HEK293 (cell line): ENCODE results near the gene PLEKHA8.

Source experiments
- SP2 ChIP-seq: fragments of 450-650 bp; formaldehyde crosslinking; IDR thresholded peaks from 2 replicates; pipeline ENCODE4 v1.5.1; 2016; ENCODE audit warnings: missing biosample characterization, missing genetic modification characterization
- ZIC2 ChIP-seq: fragments of 450-650 bp; formaldehyde crosslinking; IDR thresholded peaks from 2 replicates; pipeline ENCODE4 v1.5.1; 2016; ENCODE audit warnings: missing biosample characterization, missing genetic modification characterization
- ZNF133 ChIP-seq: fragments of 450-650 bp; formaldehyde crosslinking; IDR thresholded peaks from 2 replicates; pipeline ENCODE4 v1.5.1; 2016; ENCODE audit warnings: missing biosample characterization, missing genetic modification characterization
- ZNF155 ChIP-seq: fragments of 450-650 bp; formaldehyde crosslinking; IDR thresholded peaks from 2 replicates; pipeline ENCODE4 v1.5.1; 2016; ENCODE audit warnings: missing biosample characterization, missing genetic modification characterization
- ZNF184 ChIP-seq: fragments of 450-650 bp; IDR thresholded peaks from 2 replicates; pipeline ENCODE4 v1.5.1; 2018; ENCODE audit warnings: missing biosample characterization, mild to moderate bottlenecking, missing genetic modification characterization
- ZNF239 ChIP-seq: fragments of 450-650 bp; formaldehyde crosslinking; IDR thresholded peaks from 2 replicates; pipeline ENCODE4 v1.5.1; 2016; ENCODE audit warnings: missing biosample characterization, missing genetic modification characterization
- ZNF335 ChIP-seq: fragments of 450-650 bp; formaldehyde crosslinking; conservative IDR thresholded peaks from 2 replicates; pipeline ENCODE4 v1.5.1; 2016; ENCODE audit warnings: missing biosample characterization, missing genetic modification characterization
- ZNF394 ChIP-seq: fragments of 450-650 bp; formaldehyde crosslinking; IDR thresholded peaks from 2 replicates; pipeline ENCODE4 v1.5.1; 2016; ENCODE audit warnings: missing biosample characterization, missing genetic modification characterization, mild to moderate bottlenecking, moderate library complexity, borderline replicate concordance
- ZNF521 ChIP-seq: fragments of 450-650 bp; formaldehyde crosslinking; IDR thresholded peaks from 2 replicates; pipeline ENCODE4 v1.5.1; 2017; ENCODE audit warnings: missing biosample characterization, mild to moderate bottlenecking, missing genetic modification characterization
- ZNF544 ChIP-seq: fragments of 450-650 bp; formaldehyde crosslinking; IDR thresholded peaks from 2 replicates; pipeline ENCODE4 v1.5.0; 2017; ENCODE audit warnings: missing biosample characterization, missing genetic modification characterization
- ZNF561 ChIP-seq: fragments of 450-650 bp; IDR thresholded peaks from 2 replicates; pipeline ENCODE4 v1.5.1; 2018; ENCODE audit warnings: missing biosample characterization, missing genetic modification characterization, borderline replicate concordance
- ZNF571 ChIP-seq: fragments of 450-650 bp; formaldehyde crosslinking; IDR thresholded peaks from 2 replicates; pipeline ENCODE4 v1.5.0; 2017; ENCODE audit warnings: missing biosample characterization, missing genetic modification characterization
- ZNF658 ChIP-seq: fragments of 450-650 bp; formaldehyde crosslinking; IDR thresholded peaks from 2 replicates; pipeline ENCODE4; 2016; ENCODE audit warnings: missing biosample characterization, missing genetic modification characterization
- TF ChIP-seq, protein P1 (sequence below): fragments of 450-650 bp; formaldehyde crosslinking; IDR thresholded peaks from 2 replicates; pipeline ENCODE4 v1.5.1; 2016; ENCODE audit warnings: missing biosample characterization, missing genetic modification characterization
- TF ChIP-seq, protein P2 (sequence below): fragments of 450-650 bp; formaldehyde crosslinking; IDR thresholded peaks from 2 replicates; pipeline ENCODE4 v1.5.1; 2016; ENCODE audit warnings: missing biosample characterization, missing genetic modification characterization
- TF ChIP-seq, protein P3 (sequence below): fragments of 450-650 bp; formaldehyde crosslinking; IDR thresholded peaks from 2 replicates; pipeline ENCODE4 v1.5.1; 2016; ENCODE audit warnings: missing biosample characterization, missing genetic modification characterization
- TF ChIP-seq, protein P4 (sequence below): fragments of 450-650 bp; formaldehyde crosslinking; IDR thresholded peaks from 2 replicates; pipeline ENCODE4 v1.5.1; 2017; ENCODE audit warnings: missing biosample characterization, missing genetic modification characterization
- TF ChIP-seq, protein P5 (sequence below): fragments of 450-650 bp; formaldehyde crosslinking; IDR thresholded peaks from 2 replicates; pipeline ENCODE4 v1.5.1; 2016; ENCODE audit warnings: missing biosample characterization, missing genetic modification characterization

Gene PLEKHA8

DNA sequence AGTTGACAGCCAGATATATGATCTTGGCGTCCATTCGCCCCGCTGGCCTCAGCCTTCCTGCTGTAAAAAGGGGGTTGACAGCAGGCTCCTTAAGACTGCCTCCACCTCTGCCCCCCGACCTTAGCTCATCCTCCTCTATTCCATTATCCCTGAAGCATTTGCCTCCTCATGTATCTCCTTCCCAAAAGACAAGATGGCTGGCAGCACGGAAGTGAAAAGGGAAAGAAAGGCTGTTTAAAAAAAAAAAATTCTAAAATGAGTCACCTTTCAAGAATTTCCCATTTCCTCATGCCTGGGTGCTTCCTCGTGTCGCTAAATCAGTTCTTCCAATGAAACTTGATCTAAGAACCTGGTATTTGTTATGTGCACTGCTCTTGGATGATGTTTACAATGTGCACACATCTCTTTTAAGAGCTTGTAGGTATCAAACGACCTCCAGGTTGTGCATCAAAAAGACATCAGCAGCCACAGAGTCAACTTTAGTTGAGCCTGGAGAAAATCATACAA, 40.3 kb upstream of the PLEKHA8 start (continued):
- TF ChIP-seq, protein P1, sequence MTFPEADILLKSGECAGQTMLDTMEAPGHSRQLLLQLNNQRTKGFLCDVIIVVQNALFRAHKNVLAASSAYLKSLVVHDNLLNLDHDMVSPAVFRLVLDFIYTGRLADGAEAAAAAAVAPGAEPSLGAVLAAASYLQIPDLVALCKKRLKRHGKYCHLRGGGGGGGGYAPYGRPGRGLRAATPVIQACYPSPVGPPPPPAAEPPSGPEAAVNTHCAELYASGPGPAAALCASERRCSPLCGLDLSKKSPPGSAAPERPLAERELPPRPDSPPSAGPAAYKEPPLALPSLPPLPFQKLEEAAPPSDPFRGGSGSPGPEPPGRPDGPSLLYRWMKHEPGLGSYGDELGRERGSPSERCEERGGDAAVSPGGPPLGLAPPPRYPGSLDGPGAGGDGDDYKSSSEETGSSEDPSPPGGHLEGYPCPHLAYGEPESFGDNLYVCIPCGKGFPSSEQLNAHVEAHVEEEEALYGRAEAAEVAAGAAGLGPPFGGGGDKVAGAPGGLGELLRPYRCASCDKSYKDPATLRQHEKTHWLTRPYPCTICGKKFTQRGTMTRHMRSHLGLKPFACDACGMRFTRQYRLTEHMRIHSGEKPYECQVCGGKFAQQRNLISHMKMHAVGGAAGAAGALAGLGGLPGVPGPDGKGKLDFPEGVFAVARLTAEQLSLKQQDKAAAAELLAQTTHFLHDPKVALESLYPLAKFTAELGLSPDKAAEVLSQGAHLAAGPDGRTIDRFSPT (tag by site-specific recombination): peak; percentile 40; the same call in 1 of the 2 replicates
- no peak for TF ChIP-seq ZNF239 (tag by site-specific recombination)
- TF ChIP-seq ZIC2 (tag by site-specific recombination): no peak
- no peak for TF ChIP-seq ZNF658 (tag by site-specific recombination)
- no peak for TF ChIP-seq ZNF544 (tag by site-specific recombination)
- no peak for TF ChIP-seq ZNF521
- TF ChIP-seq, protein P2, sequence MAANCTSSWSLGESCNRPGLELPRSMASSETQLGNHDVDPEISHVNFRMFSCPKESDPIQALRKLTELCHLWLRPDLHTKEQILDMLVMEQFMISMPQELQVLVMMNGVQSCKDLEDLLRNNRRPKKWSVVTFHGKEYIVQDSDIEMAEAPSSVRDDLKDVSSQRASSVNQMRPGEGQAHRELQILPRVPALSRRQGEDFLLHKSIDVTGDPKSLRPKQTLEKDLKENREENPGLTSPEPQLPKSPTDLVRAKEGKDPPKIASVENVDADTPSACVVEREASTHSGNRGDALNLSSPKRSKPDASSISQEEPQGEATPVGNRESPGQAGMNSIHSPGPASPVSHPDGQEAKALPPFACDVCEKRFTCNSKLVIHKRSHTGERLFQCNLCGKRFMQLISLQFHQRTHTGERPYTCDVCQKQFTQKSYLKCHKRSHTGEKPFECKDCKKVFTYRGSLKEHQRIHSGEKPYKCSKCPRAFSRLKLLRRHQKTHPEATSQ: no peak
- TF ChIP-seq, protein P3, sequence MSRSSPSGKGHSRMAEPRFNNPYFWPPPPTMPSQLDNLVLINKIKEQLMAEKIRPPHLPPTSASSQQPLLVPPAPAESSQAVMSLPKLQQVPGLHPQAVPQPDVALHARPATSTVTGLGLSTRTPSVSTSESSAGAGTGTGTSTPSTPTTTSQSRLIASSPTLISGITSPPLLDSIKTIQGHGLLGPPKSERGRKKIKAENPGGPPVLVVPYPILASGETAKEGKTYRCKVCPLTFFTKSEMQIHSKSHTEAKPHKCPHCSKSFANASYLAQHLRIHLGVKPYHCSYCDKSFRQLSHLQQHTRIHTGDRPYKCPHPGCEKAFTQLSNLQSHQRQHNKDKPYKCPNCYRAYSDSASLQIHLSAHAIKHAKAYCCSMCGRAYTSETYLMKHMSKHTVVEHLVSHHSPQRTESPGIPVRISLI (tag by site-specific recombination): peak; percentile 84
- TF ChIP-seq ZNF561 (tag by site-specific recombination): 0 out of 2 replicates have a peak, but pooled peaks have one; percentile 18
- no peak for TF ChIP-seq ZNF133
- TF ChIP-seq, protein P4, sequence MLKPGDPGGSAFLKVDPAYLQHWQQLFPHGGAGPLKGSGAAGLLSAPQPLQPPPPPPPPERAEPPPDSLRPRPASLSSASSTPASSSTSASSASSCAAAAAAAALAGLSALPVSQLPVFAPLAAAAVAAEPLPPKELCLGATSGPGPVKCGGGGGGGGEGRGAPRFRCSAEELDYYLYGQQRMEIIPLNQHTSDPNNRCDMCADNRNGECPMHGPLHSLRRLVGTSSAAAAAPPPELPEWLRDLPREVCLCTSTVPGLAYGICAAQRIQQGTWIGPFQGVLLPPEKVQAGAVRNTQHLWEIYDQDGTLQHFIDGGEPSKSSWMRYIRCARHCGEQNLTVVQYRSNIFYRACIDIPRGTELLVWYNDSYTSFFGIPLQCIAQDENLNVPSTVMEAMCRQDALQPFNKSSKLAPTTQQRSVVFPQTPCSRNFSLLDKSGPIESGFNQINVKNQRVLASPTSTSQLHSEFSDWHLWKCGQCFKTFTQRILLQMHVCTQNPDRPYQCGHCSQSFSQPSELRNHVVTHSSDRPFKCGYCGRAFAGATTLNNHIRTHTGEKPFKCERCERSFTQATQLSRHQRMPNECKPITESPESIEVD (tag by site-specific recombination): peak; percentile 27; the same call in 1 of the 2 replicates
- TF ChIP-seq, protein P5, sequence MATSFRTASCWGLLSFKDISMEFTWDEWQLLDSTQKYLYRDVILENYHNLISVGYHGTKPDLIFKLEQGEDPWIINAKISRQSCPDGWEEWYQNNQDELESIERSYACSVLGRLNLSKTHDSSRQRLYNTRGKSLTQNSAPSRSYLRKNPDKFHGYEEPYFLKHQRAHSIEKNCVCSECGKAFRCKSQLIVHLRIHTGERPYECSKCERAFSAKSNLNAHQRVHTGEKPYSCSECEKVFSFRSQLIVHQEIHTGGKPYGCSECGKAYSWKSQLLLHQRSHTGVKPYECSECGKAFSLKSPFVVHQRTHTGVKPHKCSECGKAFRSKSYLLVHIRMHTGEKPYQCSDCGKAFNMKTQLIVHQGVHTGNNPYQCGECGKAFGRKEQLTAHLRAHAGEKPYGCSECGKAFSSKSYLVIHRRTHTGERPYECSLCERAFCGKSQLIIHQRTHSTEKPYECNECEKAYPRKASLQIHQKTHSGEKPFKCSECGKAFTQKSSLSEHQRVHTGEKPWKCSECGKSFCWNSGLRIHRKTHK (tag by site-specific recombination): no peak
- peak; percentile 9; the same call in 1 of the 2 replicates for TF ChIP-seq ZNF184
- no peak for TF ChIP-seq ZNF571 (tag by site-specific recombination)
- no peak for TF ChIP-seq SP2
- no peak for TF ChIP-seq ZNF155 (tag by site-specific recombination)
- no peak for TF ChIP-seq ZNF394 (tag by site-specific recombination)
- no peak for TF ChIP-seq ZNF335 (tag by site-specific recombination)
